ENCODE results near the gene SYT9.

The SYT9 gene

GRCh38 chr11:7347611-7348431 lies 96.1 kb downstream of the SYT9 start:
- no peak for DNase-seq

- DNase-seq: no peak
Measured at GRCh38 chr11:7348432-7349304, 97.0 kb downstream of the SYT9 start.

GRCh38 chr11:7351228-7351627 lies 99.5 kb downstream of the SYT9 start:
- no peak for DNase-seq

GRCh38 chr11:7353100-7353499 lies 101.4 kb downstream of the SYT9 start:
- DNase-seq: no peak

GRCh38 chr11:7364660-7365059 lies 113.0 kb downstream of the SYT9 start:
- DNase-seq: no peak

GRCh38 chr11:7367803-7368202 lies 116.1 kb downstream of the SYT9 start:
- DNase-seq: no peak

GRCh38 chr11:7376386-7376785 lies 124.7 kb downstream of the SYT9 start:
- no peak for DNase-seq

GRCh38 chr11:7381937-7382336 lies 130.2 kb downstream of the SYT9 start:
- DNase-seq: no peak

- DNase-seq: no peak
Measured at GRCh38 chr11:7383406-7383805, 131.7 kb downstream of the SYT9 start.

GRCh38 chr11:7384691-7385090 lies 133.0 kb downstream of the SYT9 start:
- DNase-seq: no peak

- no peak for DNase-seq
Measured at GRCh38 chr11:7385532-7385931, 133.8 kb downstream of the SYT9 start.

- no peak for DNase-seq
Measured at GRCh38 chr11:7413961-7414915, 162.5 kb downstream of the SYT9 start.

- DNase-seq: no peak
Measured at GRCh38 chr11:7414973-7415817, 163.5 kb downstream of the SYT9 start.

- no peak for DNase-seq
Measured at GRCh38 chr11:7416080-7416479, 164.4 kb downstream of the SYT9 start.

GRCh38 chr11:7417328-7417727 lies 165.6 kb downstream of the SYT9 start:
- no peak for DNase-seq

- DNase-seq: no peak
Measured at GRCh38 chr11:7418061-7418460, 166.4 kb downstream of the SYT9 start.

- DNase-seq: no peak
Measured at GRCh38 chr11:7418906-7419305, 167.2 kb downstream of the SYT9 start.

- no peak for DNase-seq
Measured at GRCh38 chr11:7421136-7421535, 169.4 kb downstream of the SYT9 start.

- no peak for DNase-seq
Measured at GRCh38 chr11:7422544-7423331, 171.0 kb downstream of the SYT9 start.

- DNase-seq: no peak
Measured at GRCh38 chr11:7423946-7424345, 172.2 kb downstream of the SYT9 start.

GRCh38 chr11:7427733-7428132 lies 176.0 kb downstream of the SYT9 start:
- peak; percentile 28 to 81 for DNase-seq
